Stimulated activated CD8-positive, alpha-beta memory T cell treated with anti-CD3 and anti-CD28 coated beads, Interleukin-12 subunit alpha, Interleukin-12 subunit beta, amount 100 ng/mL, for 4 hours (primary cell): ENCODE measurements around the gene LILRA6.
A peak's percentile ranks its signal among the peaks of the same experiment; 100 is the strongest.
"Not testable (repeated sequence)": the region's sequence is repeated elsewhere in the genome, so short reads cannot be mapped to it uniquely, and the experiment has no call there.

ENCODE experiments used
- DNase-seq: peaks from one replicate; pipeline ENCODE4 v3.0.0-alpha.2; 2020; ENCODE audit warnings: low read depth

The LILRA6 gene

GRCh38 chr19:54231077-54231931, 11.3 kb downstream of the LILRA6 start:
- DNase-seq, result peak; percentile 69

DNA sequence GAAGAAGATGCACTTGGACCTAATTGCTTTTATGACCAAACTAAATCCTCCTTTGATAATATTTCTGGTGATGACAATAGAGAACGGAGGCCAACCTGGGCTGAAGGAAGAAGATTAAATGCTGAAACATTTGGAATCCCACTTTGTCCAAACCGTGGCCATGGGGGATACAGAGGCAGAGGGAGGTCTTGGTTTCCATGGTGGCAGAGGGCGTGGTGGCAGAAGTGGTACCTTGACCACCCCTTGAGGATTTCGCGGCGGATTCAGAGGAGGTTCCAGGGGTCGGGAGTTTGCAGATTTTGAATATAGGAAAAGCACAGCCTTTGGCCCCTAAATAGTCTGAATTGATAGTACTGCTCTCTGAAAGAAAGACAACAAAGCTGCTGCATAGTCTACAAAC, 12.6 kb downstream of the LILRA6 start:
- no peak for DNase-seq

GRCh38 chr19:54229146-54229545, 13.4 kb downstream of the LILRA6 start:
- DNase-seq, result no peak

DNA sequence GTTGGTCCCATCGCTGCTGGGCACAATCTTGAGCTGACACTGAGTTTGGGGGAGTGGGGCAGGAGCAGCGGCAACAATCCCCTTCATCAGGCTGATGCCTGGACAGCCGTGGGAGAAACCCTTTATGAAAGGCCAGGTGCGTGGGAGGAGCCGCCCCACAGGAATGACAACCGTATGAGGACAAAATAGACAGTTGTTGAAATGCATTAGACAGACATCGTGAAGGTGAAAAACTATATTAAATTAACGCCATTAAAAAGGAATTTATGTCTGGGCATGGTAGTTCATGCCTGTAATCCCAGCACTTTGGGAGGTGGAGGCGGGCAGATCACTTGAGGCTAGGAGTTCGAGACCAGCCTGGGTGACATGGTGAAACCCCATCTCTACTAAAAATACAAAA, 18.0 kb downstream of the LILRA6 start:
- not testable (repeated sequence) for DNase-seq

GRCh38 chr19:54223937-54224281, 18.7 kb downstream of the LILRA6 start:
- not testable (repeated sequence) for DNase-seq

DNA sequence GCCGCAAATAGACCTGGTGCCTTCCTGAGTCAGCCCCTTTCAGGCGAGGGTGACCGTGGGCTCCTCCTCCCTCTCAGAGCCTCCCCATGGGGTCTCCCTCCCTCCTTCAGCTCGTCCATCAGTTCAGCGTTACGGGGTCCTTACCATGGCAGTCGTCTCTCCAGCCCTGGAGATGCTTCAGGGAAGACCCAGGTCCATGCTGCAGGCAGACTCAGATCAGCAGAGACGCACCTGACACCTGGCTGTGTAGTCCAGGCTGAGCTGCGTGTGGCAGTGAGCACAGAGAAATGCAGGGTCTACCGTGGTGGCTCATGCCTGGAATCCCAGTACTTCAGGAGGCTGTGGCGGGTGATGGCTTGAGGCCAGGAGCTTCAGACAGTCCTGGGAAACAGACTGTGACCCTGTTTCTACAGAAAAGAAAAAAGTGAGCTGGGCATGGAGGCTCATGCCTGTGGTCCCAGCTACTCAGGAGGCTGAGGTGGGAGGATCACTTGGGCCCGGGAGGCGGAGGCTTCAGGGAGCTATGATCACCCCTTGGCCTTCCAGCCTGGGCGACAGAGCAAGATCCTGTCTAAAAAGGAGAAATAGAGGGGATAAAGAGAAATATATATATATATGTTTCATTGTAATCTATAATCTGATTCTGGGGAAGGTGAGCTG, 19.2 kb downstream of the LILRA6 start:
- not testable (repeated sequence) for DNase-seq

- DNase-seq, result not testable (repeated sequence)
Observed at GRCh38 chr19:54222474-54223276, 19.9 kb downstream of the LILRA6 start, which contains the start of gene LILRB3. Gene LILRB3 (minus strand): TSS chr19:54223007. CDS start chr19:54222976, 31 bp downstream.

GRCh38 chr19:54221947-54222346, 20.6 kb downstream of the LILRA6 start:
- not testable (repeated sequence) for DNase-seq

DNA sequence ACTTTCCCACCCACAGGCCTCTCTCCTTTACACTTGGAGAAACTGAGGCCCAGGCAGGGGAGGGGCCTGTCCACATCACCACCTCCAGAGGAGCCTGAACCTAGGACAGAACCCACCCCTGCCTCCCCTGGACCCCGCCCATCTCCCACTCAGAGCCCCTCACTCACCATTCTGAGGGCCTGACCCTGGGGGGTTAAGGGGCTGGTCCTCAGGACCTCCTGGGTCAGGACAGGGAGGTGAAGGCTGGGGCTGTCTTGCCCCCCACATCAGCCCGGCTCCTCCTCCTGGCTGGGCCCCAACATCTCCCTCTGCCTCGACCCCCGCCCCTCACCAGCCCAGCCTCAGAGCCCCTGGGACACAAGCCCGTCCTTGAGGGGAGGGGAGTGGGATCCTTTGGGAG, 22.9 kb downstream of the LILRA6 start:
- DNase-seq, result not testable (repeated sequence)

DNA sequence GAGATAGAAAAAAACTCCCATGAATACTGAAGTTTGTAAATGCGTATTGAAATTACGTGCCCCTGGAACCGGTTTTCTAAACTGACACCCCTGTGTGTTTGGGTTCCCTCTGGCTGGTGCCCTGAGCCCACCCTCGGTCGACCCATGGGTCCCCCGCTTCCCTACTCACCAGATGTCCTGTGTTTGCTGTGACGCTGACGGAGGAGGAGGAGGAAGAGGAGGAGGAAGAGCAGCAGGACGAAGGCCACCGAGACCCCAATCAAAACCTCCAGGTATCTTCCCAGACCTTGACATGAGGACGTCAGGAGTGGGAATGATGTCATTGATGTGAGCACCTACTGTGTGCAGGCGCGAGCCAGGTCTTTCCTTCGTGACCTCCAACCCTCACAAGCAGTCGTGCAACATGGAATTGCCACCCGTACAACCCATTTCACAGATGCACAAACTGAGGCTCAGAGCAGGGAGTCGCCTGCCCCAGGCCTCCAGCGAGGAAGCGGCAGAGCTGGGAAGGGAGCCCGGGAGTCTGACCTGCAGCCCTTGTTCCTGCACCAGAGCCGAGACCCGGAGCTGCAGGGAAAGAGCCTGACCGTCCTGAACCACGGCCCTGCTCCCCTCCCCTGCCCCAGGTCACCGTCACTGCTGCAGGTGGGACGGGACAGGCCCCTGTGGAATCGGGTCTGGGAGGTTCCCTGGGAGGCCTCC, 23.5 kb downstream of the LILRA6 start:
- DNase-seq, result no peak

- DNase-seq, result no peak
Observed at GRCh38 chr19:54218259-54218658, 24.3 kb downstream of the LILRA6 start.

GRCh38 chr19:54217517-54218247, 24.9 kb downstream of the LILRA6 start:
- DNase-seq, result not testable (repeated sequence)

DNA sequence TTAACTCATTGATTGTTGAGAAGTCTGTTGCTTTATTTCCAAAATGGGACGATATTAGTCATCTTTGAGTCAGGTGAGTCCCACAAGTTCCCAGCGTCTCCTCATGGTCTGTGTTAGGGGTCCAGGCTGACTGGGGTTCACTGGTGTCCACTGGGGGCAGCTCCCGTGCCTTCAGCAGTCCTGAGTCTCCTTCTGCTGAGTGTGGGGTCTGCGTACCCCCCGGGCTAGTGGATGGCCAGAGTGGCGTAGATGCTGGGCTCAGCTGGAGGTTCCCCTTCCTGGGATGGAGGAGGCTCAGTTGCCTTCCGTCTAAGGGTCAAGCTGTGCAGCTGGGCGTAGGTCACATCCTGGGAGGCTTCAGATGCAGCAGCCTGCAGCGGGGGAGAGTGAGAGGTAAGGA, 25.7 kb downstream of the LILRA6 start:
- no peak for DNase-seq

GRCh38 chr19:54214734-54215133, 27.9 kb downstream of the LILRA6 start:
- DNase-seq, result not testable (repeated sequence)

GRCh38 chr19:54214217-54214616, 28.4 kb downstream of the LILRA6 start:
- not testable (repeated sequence) for DNase-seq

DNA sequence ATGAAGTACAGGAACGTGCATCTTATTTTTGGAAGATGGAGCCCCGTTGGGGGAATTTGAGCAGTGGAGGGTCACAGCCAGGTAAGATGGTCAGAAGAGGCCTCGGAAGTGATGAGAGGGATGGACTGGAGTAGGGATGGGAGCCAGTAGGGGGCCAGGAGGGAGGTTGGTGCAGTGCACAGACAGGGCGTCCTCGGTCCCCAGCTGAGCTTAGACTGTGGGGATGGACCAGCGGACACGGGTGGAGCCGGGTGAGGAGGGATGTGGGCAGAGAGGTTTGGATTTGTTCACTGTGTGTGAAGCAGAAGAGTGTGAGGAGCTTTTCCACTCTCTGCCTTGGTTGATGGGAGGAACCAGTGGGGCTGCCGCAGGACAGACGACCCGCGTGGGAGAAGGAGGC, 31.4 kb downstream of the LILRA6 start:
- DNase-seq, result no peak

- DNase-seq, result no peak
Observed at GRCh38 chr19:54209811-54210494, 32.6 kb downstream of the LILRA6 start.

DNA sequence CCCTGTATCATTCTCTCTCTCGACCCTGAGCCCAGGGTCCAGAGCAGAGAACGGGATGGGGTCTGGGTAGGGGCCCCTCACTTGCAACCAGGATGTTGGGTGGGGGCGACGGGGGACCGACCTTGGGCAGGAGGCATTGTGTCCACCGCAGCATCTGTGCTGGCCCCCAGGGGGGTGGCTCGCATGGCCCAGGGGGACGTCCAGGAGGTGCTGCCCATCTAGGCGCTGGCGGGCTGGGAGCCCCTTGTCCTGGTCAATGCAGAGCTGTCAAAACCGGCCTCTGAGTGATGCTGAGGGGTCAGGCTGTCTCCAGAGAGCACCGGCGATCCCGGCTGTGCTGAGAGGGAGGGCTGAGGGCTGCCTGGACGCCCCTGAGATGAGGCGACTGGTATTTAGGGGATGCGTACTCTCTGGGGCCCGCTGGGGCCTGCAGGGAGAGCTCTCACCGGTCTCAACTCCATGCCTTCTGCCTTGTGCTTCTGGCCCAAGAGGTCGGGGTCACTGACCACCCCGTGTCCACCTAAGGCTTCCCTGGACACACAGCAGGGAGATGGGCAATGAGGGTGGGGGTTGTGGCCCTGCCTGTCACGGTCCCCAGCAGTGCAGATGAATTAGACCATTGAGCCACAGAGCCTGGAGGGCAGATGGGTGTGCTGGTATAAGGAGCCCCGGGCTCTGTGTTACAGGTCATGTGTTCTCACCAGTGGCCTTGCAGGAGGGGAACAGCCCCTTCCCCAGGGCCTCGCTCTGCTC, 33.4 kb downstream of the LILRA6 start:
- DNase-seq, result no peak

GRCh38 chr19:54208784-54209057, 33.9 kb downstream of the LILRA6 start:
- no peak for DNase-seq
